Epithelial cell of prostate (primary cell): ENCODE measurements around the gene ANKRD44.
A peak's percentile ranks its signal among the peaks of the same experiment; 100 is the strongest.
"Not testable (repeated sequence)": the region's sequence is repeated elsewhere in the genome, so short reads cannot be mapped to it uniquely, and the experiment has no call there.

ENCODE experiments used
- DNase-seq: peaks from one replicate; pipeline ENCODE4 v3.0.0-alpha.2; 2011; ENCODE audit warnings: low read depth, low spot score
- H3K27ac ChIP-seq: fragments of 450-650 bp; 2 replicates; pipeline ENCODE4 v1.5.1; 2017; ENCODE audit warnings: mild to moderate bottlenecking

Gene ANKRD44

GRCh38 chr2:197294260-197294659, 16.3 kb downstream of the ANKRD44 start:
- DNase-seq = no peak
- no peak overlapping the region for H3K27ac ChIP-seq

- no peak for DNase-seq
- H3K27ac ChIP-seq = no peak overlapping the region
Measured at GRCh38 chr2:197293252-197294007, 17.1 kb downstream of the ANKRD44 start.

GRCh38 chr2:197292619-197293018, 18.0 kb downstream of the ANKRD44 start:
- DNase-seq = no peak
- H3K27ac ChIP-seq = no peak overlapping the region

- not testable (repeated sequence) for DNase-seq, H3K27ac ChIP-seq
Measured at GRCh38 chr2:197287596-197287932, 23.0 kb downstream of the ANKRD44 start.

GRCh38 chr2:197286805-197287595, 23.6 kb downstream of the ANKRD44 start:
- DNase-seq = peak; percentile 76
- H3K27ac ChIP-seq = no peak overlapping the region

GRCh38 chr2:197285361-197285760, 25.2 kb downstream of the ANKRD44 start:
- H3K27ac ChIP-seq = no peak overlapping the region

GRCh38 chr2:197284956-197285355, 25.6 kb downstream of the ANKRD44 start:
- DNase-seq = no peak

More at GRCh38 chr2:197285361-197285760, 25.2 kb downstream of the ANKRD44 start:
- no peak for DNase-seq

GRCh38 chr2:197281421-197281820, 29.2 kb downstream of the ANKRD44 start:
- no peak for DNase-seq
- H3K27ac ChIP-seq = no peak overlapping the region

More at GRCh38 chr2:197284956-197285355, 25.6 kb downstream of the ANKRD44 start:
- H3K27ac ChIP-seq = no peak overlapping the region

- DNase-seq = no peak
- H3K27ac ChIP-seq = no peak overlapping the region
Measured at GRCh38 chr2:197280015-197280702, 30.4 kb downstream of the ANKRD44 start.

- no peak overlapping the region for H3K27ac ChIP-seq
- DNase-seq = no peak
Measured at GRCh38 chr2:197278799-197279763, 31.5 kb downstream of the ANKRD44 start.

GRCh38 chr2:197277794-197278193, 32.8 kb downstream of the ANKRD44 start:
- no peak for DNase-seq
- no peak overlapping the region for H3K27ac ChIP-seq

- no peak overlapping the region for H3K27ac ChIP-seq
Measured at GRCh38 chr2:197276156-197276555, 34.4 kb downstream of the ANKRD44 start.

GRCh38 chr2:197274937-197275336, 35.6 kb downstream of the ANKRD44 start:
- no peak overlapping the region for H3K27ac ChIP-seq
- DNase-seq = no peak

More at GRCh38 chr2:197276156-197276555, 34.4 kb downstream of the ANKRD44 start:
- no peak for DNase-seq

GRCh38 chr2:197274349-197274748, 36.2 kb downstream of the ANKRD44 start:
- DNase-seq = no peak
- no peak overlapping the region for H3K27ac ChIP-seq

- H3K27ac ChIP-seq = no peak overlapping the region
- DNase-seq = no peak
Measured at GRCh38 chr2:197273485-197273884, 37.1 kb downstream of the ANKRD44 start.

- H3K27ac ChIP-seq = no peak overlapping the region
- DNase-seq = no peak
Measured at GRCh38 chr2:197270601-197271000, 40.0 kb downstream of the ANKRD44 start.

GRCh38 chr2:197269815-197270214, 40.8 kb downstream of the ANKRD44 start:
- no peak for DNase-seq
- no peak overlapping the region for H3K27ac ChIP-seq

- no peak for DNase-seq
- H3K27ac ChIP-seq = no peak overlapping the region
Measured at GRCh38 chr2:197268786-197269584, 41.6 kb downstream of the ANKRD44 start.

GRCh38 chr2:197266477-197266876, 44.1 kb downstream of the ANKRD44 start:
- no peak for DNase-seq
- H3K27ac ChIP-seq = no peak overlapping the region
